ENCODE results near the gene NELFB.

Gene NELFB

DNA sequence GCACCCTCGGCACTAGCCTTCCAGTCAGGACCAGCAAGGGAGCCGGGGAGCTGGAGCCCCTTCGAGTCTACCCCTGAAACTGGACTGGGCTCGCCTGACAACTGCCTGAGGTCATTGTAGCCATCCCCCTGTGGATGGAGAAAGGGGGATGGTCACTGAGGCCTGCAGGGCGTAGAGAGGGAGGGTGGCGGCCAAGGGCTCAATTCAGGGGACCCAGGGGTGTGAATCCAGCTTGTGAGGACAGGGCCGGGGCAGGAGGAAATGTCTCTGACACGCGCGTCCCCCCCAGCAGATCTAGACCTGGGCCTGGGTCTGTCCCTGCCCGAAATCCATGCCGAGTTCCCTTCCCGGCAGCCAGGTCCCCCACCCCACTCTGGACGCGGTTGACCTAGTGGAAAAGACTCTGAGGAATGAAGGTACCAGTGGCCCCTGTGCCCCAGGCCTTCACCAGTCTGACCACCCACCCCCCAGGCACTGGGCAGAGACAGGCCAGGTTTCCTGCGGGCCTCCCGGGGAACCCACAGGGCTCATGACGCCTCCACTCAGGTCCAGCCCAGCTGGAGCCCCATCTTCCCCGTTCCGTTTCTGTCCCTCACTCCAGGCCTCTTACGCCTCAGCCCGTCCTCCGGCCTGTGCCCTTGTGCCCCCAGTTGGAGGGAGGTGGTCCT, 23.6 kb upstream of the NELFB start:
- Histone ChIP-seq H3K27me3 (ENCODE audit: low read depth, low read length) (0 out of 2 replicates have a peak, but pooled peaks cover 2% of the 10 kb centered on the region), H3K9me3 (ENCODE audit: insufficient read depth, low read length) (no peaks in the 10 kb centered on the region), H4K20me1 (ENCODE audit: insufficient read depth, low read length) (no peaks in the 10 kb centered on the region), H2AFZ (ENCODE audit: low read depth, low read length) (no peak overlapping the region), H3K9ac (ENCODE audit: low read length) (no peak overlapping the region), H3K79me2 (ENCODE audit: low read length) (no peaks in the 10 kb centered on the region), H3K4me1 (ENCODE audit: low read length) (peaks cover 29% of the 10 kb centered on the region), H3K4me3 (ENCODE audit: low read length) (no peak overlapping the region), H3K4me2 (ENCODE audit: low read length) (no peak overlapping the region), H3K27ac (ENCODE audit: low read length) (no peak overlapping the region), H3K36me3 (replicated peaks; ENCODE audit: low read depth, low read length) (no peaks in the 10 kb centered on the region)
- TF ChIP-seq, protein P1, sequence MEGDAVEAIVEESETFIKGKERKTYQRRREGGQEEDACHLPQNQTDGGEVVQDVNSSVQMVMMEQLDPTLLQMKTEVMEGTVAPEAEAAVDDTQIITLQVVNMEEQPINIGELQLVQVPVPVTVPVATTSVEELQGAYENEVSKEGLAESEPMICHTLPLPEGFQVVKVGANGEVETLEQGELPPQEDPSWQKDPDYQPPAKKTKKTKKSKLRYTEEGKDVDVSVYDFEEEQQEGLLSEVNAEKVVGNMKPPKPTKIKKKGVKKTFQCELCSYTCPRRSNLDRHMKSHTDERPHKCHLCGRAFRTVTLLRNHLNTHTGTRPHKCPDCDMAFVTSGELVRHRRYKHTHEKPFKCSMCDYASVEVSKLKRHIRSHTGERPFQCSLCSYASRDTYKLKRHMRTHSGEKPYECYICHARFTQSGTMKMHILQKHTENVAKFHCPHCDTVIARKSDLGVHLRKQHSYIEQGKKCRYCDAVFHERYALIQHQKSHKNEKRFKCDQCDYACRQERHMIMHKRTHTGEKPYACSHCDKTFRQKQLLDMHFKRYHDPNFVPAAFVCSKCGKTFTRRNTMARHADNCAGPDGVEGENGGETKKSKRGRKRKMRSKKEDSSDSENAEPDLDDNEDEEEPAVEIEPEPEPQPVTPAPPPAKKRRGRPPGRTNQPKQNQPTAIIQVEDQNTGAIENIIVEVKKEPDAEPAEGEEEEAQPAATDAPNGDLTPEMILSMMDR (IDR thresholded peaks at IDR 0.05; ENCODE audit: low read depth, low read length) = no peak
- TF ChIP-seq EZH2phosphoT487 (IDR thresholded peaks at IDR 0.05; ENCODE audit: low read depth) = no peak

DNA sequence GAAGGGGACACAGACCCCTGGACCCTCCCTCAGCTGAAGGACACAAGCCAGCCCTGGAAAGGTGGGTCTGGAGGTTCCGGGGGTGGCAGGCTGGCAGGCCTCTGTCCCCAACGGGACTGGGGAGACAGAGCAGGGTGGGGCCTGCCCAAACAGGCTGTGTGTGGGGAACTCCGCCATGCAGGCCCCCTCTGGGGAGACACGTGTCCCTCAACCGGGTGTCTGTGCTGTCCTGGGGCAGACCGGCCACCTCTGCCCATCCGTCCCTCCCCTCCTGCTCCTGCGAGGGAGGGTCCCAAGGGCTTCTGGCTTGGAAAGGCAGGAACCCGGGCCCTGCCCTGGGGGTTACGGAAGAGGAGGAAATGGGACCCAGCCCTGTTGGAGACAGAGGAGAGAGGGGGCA, 23.0 kb upstream of the NELFB start:
- Histone ChIP-seq H3K79me2 (ENCODE audit: low read length) (0 out of 2 replicates have a peak, but pooled peaks cover under 1% of the 10 kb centered on the region), H3K36me3 (replicated peaks; ENCODE audit: low read depth, low read length) (no peaks in the 10 kb centered on the region), H3K4me2 (ENCODE audit: low read length) (no peak overlapping the region), H3K9ac (ENCODE audit: low read length) (no peak overlapping the region), H2AFZ (ENCODE audit: low read depth, low read length) (no peak overlapping the region), H3K4me1 (ENCODE audit: low read length) (peaks cover 34% of the 10 kb centered on the region), H4K20me1 (ENCODE audit: insufficient read depth, low read length) (no peaks in the 10 kb centered on the region), H3K4me3 (ENCODE audit: low read length) (no peak overlapping the region), H3K27me3 (ENCODE audit: low read depth, low read length) (0 out of 2 replicates have a peak, but pooled peaks cover 2% of the 10 kb centered on the region), H3K9me3 (ENCODE audit: insufficient read depth, low read length) (no peaks in the 10 kb centered on the region), H3K27ac (ENCODE audit: low read length) (no peak overlapping the region)
- TF ChIP-seq EZH2phosphoT487 (IDR thresholded peaks at IDR 0.05; ENCODE audit: low read depth) = no peak
- TF ChIP-seq, protein P1 (IDR thresholded peaks at IDR 0.05; ENCODE audit: low read depth, low read length) = no peak

DNA sequence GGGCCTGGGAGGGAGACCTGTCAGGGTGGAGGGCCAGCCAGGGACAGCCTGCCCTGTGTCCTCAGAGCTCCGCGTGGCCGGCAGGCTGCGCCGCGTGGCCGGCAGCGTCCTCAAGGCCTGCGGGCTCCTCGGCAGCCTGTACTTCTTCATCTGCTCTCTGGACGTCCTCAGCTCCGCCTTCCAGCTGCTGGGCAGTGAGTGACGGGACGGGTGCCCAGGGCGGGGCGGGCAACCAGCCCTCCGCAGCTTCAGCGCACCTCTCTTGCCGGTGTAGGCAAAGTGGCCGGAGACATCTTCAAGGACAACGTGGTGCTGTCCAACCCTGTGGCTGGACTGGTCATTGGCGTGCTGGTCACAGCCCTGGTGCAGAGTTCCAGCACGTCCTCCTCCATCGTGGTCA, 22.6 kb upstream of the NELFB start:
- H4K20me1 ChIP-seq (ENCODE audit: insufficient read depth, low read length) = no peaks in the 10 kb centered on the region
- H3K4me1 ChIP-seq (ENCODE audit: low read length) = peaks cover 35% of the 10 kb centered on the region
- H3K79me2 ChIP-seq (ENCODE audit: low read length) = 0 out of 2 replicates have a peak, but pooled peaks cover 4% of the 10 kb centered on the region
- no peak overlapping the region for H3K4me2 ChIP-seq (ENCODE audit: low read length)
- H2AFZ ChIP-seq (ENCODE audit: low read depth, low read length) = no peak overlapping the region
- H3K9me3 ChIP-seq (ENCODE audit: insufficient read depth, low read length) = no peaks in the 10 kb centered on the region
- no peaks in the 10 kb centered on the region for H3K36me3 ChIP-seq (replicated peaks; ENCODE audit: low read depth, low read length)
- H3K27ac ChIP-seq (ENCODE audit: low read length) = no peak overlapping the region
- no peak for TF ChIP-seq EZH2phosphoT487 (IDR thresholded peaks at IDR 0.05; ENCODE audit: low read depth)
- TF ChIP-seq, protein P1 (IDR thresholded peaks at IDR 0.05; ENCODE audit: low read depth, low read length) = no peak
- H3K9ac ChIP-seq (ENCODE audit: low read length) = no peak overlapping the region
- no peak overlapping the region for H3K4me3 ChIP-seq (ENCODE audit: low read length)
- 0 out of 2 replicates have a peak, but pooled peaks cover 2% of the 10 kb centered on the region for H3K27me3 ChIP-seq (ENCODE audit: low read depth, low read length)

DNA sequence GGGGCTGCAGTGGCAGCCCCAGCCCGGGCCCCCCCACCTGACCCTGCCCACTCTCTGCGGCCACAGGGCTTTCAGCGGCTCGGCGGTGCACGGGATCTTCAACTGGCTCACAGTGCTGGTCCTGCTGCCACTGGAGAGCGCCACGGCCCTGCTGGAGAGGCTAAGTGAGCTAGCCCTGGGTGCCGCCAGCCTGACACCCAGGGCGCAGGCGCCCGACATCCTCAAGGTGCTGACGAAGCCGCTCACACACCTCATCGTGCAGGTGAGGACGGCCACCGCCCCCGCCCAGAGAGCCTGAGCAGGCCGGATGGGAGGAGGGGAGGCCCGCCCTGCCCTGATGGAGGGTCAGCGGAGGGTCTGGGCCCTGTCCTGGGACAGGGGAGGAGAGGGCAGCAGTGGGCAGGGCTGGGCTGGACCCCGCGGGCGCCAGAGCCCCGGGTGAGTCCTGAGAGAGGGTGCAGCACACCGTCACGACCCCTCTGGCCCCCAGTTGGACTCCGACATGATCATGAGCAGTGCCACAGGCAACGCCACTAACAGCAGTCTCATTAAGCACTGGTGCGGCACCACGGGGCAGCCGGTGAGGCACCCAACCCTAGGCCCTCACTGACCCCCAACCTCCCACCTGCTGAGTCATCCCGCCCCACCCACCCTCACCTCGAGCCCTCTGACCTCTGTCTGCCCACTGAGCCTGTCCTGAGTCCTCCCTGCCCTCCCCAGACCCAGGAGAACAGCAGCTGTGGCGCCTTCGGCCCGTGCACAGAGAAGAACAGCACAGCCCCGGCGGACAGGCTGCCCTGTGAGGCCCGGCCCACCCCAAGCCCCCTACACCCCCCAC, 21.8 kb upstream of the NELFB start:
- peaks cover 41% of the 10 kb centered on the region for H3K4me1 ChIP-seq (ENCODE audit: low read length)
- H4K20me1 ChIP-seq (ENCODE audit: insufficient read depth, low read length) = no peaks in the 10 kb centered on the region
- no peak overlapping the region for H3K9ac ChIP-seq (ENCODE audit: low read length)
- H3K79me2 ChIP-seq (ENCODE audit: low read length) = peaks cover 8% of the 10 kb centered on the region
- no peak overlapping the region for H3K4me3 ChIP-seq (ENCODE audit: low read length)
- H2AFZ ChIP-seq (ENCODE audit: low read depth, low read length) = no peak overlapping the region
- TF ChIP-seq, protein P1 (IDR thresholded peaks at IDR 0.05; ENCODE audit: low read depth, low read length) = no peak
- TF ChIP-seq EZH2phosphoT487 (IDR thresholded peaks at IDR 0.05; ENCODE audit: low read depth) = no peak
- 0 out of 2 replicates have a peak, but pooled peaks cover 2% of the 10 kb centered on the region for H3K27me3 ChIP-seq (ENCODE audit: low read depth, low read length)
- no peaks in the 10 kb centered on the region for H3K36me3 ChIP-seq (replicated peaks; ENCODE audit: low read depth, low read length)
- H3K9me3 ChIP-seq (ENCODE audit: insufficient read depth, low read length) = no peaks in the 10 kb centered on the region
- H3K4me2 ChIP-seq (ENCODE audit: low read length) = no peak overlapping the region
- no peak overlapping the region for H3K27ac ChIP-seq (ENCODE audit: low read length)

Data from OCI-LY3 (cell line).